Heart left ventricle (tissue), 13 donors: ENCODE measurements around the gene IMPDH2.

ENCODE experiments used
- POLR2A ChIP-seq, 2 donors: fragments of 450-650 bp; IDR thresholded peaks; one replicate each; pipeline ENCODE4 v1.6.1; 2017; ENCODE audit warnings: antibody characterized with exemption in 2 of 2, mild to moderate bottlenecking in 2 of 2, moderate library complexity in 2 of 2
- TF ChIP-seq, protein P1 (sequence below), 12 donors: fragments of 200-600 bp; sonication (generic) in 4 of 12; IDR thresholded peaks; one replicate each; pipeline versions ENCODE4 v1.5.0 to v1.8.0; 2018 to 2022; ENCODE audit warnings: antibody characterized with exemption in 12 of 12, mild to moderate bottlenecking in 5 of 12
- donor health status: ischemic (EF 13 %, LVEDD 7.1; RV severe dilation, severe dysfunction).
- donor health status: DM: no; HTN: yes; CAD: no.
- donor health status: DM: no; HTN: no; CAD: no.
- donor health status: ischemic (EF 25% LVEDD 6.9; RV normal size, moderate dysfunction).
- donor health status: ischemic (EF 25% LVEDD 5.7; RV mildly dilated, moderate dysfunction).
- donor health status: ischemic (EF 35%, LVEDD 5.7; RV mildly dilated, moderate dysfunction).
- donor health status: nonischemic (EF 11% LVEDD 7.7; RV severe dilation, severe dysfunction).
- donor health status: DM: yes; HTN: yes; CAD: no.
- donor health status: PGD.
- donor health status: ischemic (EF 29% LVEDD 5.4; RV normal size, mild dysfunction).
- donor health status: nonischemic (EF 23%, LVEDD 6.1; RV moderate dilation, normal function).

DNA sequence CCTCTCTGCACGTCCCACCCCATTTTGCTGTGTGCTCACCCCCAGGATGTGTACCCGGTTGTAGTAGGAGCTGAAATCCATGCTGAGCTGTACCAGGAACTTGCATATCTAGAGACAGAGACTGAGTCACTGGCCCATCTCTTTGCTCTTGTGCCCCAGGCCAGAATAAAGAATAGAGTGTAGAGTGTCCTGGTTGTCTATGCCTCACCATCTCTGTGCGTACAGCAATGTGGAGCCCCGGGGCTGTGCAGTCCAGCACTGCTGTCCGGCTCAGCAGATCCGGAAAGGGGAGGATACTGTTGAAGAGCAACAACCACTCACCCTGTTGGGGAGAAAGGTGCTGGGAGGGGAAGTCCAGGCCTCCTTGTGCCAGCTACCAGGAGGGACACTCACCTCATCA, 13.4 kb downstream of the IMPDH2 start:
- TF ChIP-seq, protein P1, sequence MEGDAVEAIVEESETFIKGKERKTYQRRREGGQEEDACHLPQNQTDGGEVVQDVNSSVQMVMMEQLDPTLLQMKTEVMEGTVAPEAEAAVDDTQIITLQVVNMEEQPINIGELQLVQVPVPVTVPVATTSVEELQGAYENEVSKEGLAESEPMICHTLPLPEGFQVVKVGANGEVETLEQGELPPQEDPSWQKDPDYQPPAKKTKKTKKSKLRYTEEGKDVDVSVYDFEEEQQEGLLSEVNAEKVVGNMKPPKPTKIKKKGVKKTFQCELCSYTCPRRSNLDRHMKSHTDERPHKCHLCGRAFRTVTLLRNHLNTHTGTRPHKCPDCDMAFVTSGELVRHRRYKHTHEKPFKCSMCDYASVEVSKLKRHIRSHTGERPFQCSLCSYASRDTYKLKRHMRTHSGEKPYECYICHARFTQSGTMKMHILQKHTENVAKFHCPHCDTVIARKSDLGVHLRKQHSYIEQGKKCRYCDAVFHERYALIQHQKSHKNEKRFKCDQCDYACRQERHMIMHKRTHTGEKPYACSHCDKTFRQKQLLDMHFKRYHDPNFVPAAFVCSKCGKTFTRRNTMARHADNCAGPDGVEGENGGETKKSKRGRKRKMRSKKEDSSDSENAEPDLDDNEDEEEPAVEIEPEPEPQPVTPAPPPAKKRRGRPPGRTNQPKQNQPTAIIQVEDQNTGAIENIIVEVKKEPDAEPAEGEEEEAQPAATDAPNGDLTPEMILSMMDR (IDR thresholded peaks at IDR 0.05), result no peak
- TF ChIP-seq POLR2A (IDR thresholded peaks at IDR 0.05), result no peak
